IMR-90 (cell line): Measurements from ENCODE around the gene ATP1A2. TPM values are rescaled to one million over a fixed set of nuclear protein-coding genes. Genes with fewer than 3 reads are reported as not detected.

Experiments used
- CHD1 ChIP-seq: IDR thresholded peaks from 2 replicates; pipeline ENCODE4 v1.6.1; 2012; ENCODE audit warnings: low read depth, low read length, improper control_type of control experiment
- FOS ChIP-seq: fragments of 150-350 bp; IDR thresholded peaks from 2 replicates; pipeline ENCODE4 v1.6.1; 2016; ENCODE audit warnings: low read depth, low read length
- MAZ ChIP-seq: IDR thresholded peaks from 2 replicates; pipeline ENCODE4 v1.6.1; 2012; ENCODE audit warnings: low read depth, mild to moderate bottlenecking, low read length, improper control_type of control experiment, moderate library complexity, borderline replicate concordance
- RAD21 ChIP-seq: IDR thresholded peaks from 2 replicates; pipeline ENCODE4 v1.6.1; 2012; ENCODE audit warnings: low read length, improper control_type of control experiment
- USF2 ChIP-seq: fragments of 150-350 bp; IDR thresholded peaks from 2 replicates; pipeline ENCODE4 v1.6.1; 2017; ENCODE audit warnings: mild to moderate bottlenecking, antibody characterized with exemption, low read length, low read depth
- polyA plus RNA-seq, 3 experiments: library from polyadenylated mRNA; depleted of rRNA; stranded (reverse); fragments of >200 nt; gene quantifications; 2 replicates each; pipeline ENCODE4 v1.2.3, GENCODE V29; 2012; ENCODE audit warnings: low replicate concordance in 1 of 3
- total RNA-seq: library from RNA; depleted of rRNA; stranded (reverse); fragments of >200 nt; gene quantifications from 2 replicates; pipeline ENCODE4 v1.2.3, GENCODE V29; 2012

Gene ATP1A2
- total and polyA plus RNA-seq, 2 of the 4 experiments (the other 2 are of a cell fraction) = under 0.01 to 0.15 TPM

- no peak for TF ChIP-seq FOS
- TF ChIP-seq RAD21 = peak; percentile 93
- no peak for TF ChIP-seq MAZ
- TF ChIP-seq USF2 = no peak
- TF ChIP-seq CHD1 = no peak
These were observed 14.4 kb upstream of the ATP1A2 start (continued) for GRCh38 chr1:160101037-160101716.
